Measurements from ENCODE around the gene PTPRK. TPM values are rescaled to one million over a fixed set of nuclear protein-coding genes. Genes with fewer than 3 reads are reported as not detected.

PTPRK gene
- total and polyA plus RNA-seq, 10 of the 15 experiments (the other 5 are each of a cell fraction or from before 2014, with no cell fraction given), result 0.23 to 1.9 (median 0.55) TPM

DNA sequence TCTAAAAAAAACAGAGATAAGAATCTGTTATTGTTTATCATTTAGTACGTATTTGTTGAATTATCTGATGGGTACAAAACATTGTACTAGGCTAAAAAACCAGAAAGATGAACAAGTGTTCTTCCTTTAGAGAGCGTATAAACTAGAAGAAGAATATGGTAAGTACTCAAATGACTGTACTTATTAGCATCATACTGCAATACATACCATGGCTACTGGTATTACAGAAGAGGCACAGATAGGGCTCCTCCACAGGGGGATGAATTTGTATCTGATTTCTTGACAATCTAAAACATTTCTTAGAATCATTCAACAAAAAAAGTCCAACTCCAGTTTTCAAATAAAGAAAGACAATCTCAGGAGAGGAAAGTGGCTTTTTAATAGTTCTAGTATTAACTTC, 501.6 kb downstream of the PTPRK start (continued):
- TF ChIP-seq EZH2 (IDR thresholded peaks at IDR 0.05; ENCODE audit: borderline replicate concordance, control insufficient read depth, low read depth, low read length) (no peak), GATAD2B (conservative IDR thresholded peaks at IDR 0.05; ENCODE audit: low read depth) (no peak), CREB1 (IDR thresholded peaks at IDR 0.05; ENCODE audit: low read depth) (no peak)

DNA sequence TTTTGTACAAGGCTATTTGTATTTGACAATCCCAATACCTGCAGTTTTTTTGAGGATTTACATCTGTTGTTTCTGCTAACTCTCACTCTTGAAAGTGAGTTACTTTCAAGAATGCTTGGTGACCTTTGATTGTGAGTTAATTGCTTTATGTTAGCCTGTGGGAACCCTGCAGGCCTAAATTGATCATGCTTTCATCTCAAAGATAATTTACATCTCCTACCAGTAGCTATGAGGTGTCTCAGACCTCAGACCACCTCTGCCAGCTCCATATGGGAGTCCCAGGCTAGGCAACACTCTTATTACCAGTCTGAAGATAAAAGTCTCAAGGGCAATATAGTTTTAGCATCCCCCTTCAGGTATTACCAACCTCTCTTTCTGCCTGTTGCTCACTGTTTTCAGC, 503.1 kb downstream of the PTPRK start:
- H3K4me3 ChIP-seq, result no peak overlapping the region
- no peaks in the 10 kb centered on the region for H3K4me1 ChIP-seq (ENCODE audit: control insufficient read depth, insufficient read depth, low read length)
- intact Hi-C loops (cut with micrococcal nuclease; ENCODE audit: unreplicated experiment), result no loop called here
- TF ChIP-seq, protein P1, sequence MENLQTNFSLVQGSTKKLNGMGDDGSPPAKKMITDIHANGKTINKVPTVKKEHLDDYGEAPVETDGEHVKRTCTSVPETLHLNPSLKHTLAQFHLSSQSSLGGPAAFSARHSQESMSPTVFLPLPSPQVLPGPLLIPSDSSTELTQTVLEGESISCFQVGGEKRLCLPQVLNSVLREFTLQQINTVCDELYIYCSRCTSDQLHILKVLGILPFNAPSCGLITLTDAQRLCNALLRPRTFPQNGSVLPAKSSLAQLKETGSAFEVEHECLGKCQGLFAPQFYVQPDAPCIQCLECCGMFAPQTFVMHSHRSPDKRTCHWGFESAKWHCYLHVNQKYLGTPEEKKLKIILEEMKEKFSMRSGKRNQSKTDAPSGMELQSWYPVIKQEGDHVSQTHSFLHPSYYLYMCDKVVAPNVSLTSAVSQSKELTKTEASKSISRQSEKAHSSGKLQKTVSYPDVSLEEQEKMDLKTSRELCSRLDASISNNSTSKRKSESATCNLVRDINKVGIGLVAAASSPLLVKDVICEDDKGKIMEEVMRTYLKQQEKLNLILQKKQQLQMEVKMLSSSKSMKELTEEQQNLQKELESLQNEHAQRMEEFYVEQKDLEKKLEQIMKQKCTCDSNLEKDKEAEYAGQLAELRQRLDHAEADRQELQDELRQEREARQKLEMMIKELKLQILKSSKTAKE (IDR thresholded peaks at IDR 0.05; ENCODE audit: low read depth, poor library complexity, severe bottlenecking), result no peak
- TF ChIP-seq, protein P2, sequence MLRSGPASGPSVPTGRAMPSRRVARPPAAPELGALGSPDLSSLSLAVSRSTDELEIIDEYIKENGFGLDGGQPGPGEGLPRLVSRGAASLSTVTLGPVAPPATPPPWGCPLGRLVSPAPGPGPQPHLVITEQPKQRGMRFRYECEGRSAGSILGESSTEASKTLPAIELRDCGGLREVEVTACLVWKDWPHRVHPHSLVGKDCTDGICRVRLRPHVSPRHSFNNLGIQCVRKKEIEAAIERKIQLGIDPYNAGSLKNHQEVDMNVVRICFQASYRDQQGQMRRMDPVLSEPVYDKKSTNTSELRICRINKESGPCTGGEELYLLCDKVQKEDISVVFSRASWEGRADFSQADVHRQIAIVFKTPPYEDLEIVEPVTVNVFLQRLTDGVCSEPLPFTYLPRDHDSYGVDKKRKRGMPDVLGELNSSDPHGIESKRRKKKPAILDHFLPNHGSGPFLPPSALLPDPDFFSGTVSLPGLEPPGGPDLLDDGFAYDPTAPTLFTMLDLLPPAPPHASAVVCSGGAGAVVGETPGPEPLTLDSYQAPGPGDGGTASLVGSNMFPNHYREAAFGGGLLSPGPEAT (IDR thresholded peaks at IDR 0.05; ENCODE audit: low read depth), result no peak
- TF ChIP-seq, protein P3, sequence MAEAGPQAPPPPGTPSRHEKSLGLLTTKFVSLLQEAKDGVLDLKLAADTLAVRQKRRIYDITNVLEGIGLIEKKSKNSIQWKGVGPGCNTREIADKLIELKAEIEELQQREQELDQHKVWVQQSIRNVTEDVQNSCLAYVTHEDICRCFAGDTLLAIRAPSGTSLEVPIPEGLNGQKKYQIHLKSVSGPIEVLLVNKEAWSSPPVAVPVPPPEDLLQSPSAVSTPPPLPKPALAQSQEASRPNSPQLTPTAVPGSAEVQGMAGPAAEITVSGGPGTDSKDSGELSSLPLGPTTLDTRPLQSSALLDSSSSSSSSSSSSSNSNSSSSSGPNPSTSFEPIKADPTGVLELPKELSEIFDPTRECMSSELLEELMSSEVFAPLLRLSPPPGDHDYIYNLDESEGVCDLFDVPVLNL (IDR thresholded peaks at IDR 0.05; ENCODE audit: low read depth, low read length), result no peak
- no peak for TF ChIP-seq KAT2A (conservative IDR thresholded peaks at IDR 0.05; ENCODE audit: control insufficient read depth, low read depth, low read length)
- FAIRE-seq (no peak), DNase-seq (ENCODE audit: low read depth, low spot score) (no peak), ATAC-seq (no peak)
- ChIA-PET CTCF (no interaction called here), POLR2A (no interaction called here), SMC1A (ENCODE audit: uncharacterized antibody, unreplicated experiment) (no interaction called here), RAD21 (ENCODE audit: unreplicated experiment) (no interaction called here)
- H2AFZ ChIP-seq (ENCODE audit: control insufficient read depth, low read depth, low read length), result no peak overlapping the region
- no peak overlapping the region for H3K9ac ChIP-seq (ENCODE audit: control insufficient read depth, insufficient read depth, low read length)
- H3K79me2 ChIP-seq (ENCODE audit: control insufficient read depth, insufficient read depth, low read length), result no peaks in the 10 kb centered on the region
- no peaks in the 10 kb centered on the region for H3K9me3 ChIP-seq (replicated peaks; ENCODE audit: control insufficient read depth, insufficient read depth, low read length)
- in situ Hi-C loops (cut with MboI), result no loop called here
- no TSS peak for BruUV-seq (replicated peaks)
- no peaks in the 10 kb centered on the region for H4K20me1 ChIP-seq (ENCODE audit: control insufficient read depth, insufficient read depth)
- H3K36me3 ChIP-seq (ENCODE audit: control insufficient read depth in 2 of 2, insufficient read depth in 2 of 2, low read length in 1 of 2), result no peaks in the 10 kb centered on the region
- H3K27me3 ChIP-seq (replicated peaks in 1 of 2; ENCODE audit: control insufficient read depth in 2 of 2, insufficient read depth in 2 of 2, low read length in 1 of 2), result no peaks in the 10 kb centered on the region
- H3K27ac ChIP-seq (ENCODE audit: control insufficient read depth, insufficient read depth), result no peak overlapping the region
- no peak overlapping the region for H3K4me2 ChIP-seq (ENCODE audit: control insufficient read depth, insufficient read depth)

Measured in GM12878 (cell line).